CD4-positive, alpha-beta T cell (primary cell): ENCODE data around the gene TRMT44. TPM values are rescaled to one million over a fixed set of nuclear protein-coding genes. Genes with fewer than 3 reads are reported as not detected.

ENCODE experiments used
- ATAC-seq: fragments of 200-7000 bp; cut with Tn5 transposase; one replicate; pipeline ENCODE4 v1.10.0; 2022; ENCODE audit warnings: mild to moderate bottlenecking; ENCODE audit not compliant: poor library complexity
- CTCF ChIA-PET: fragments of 350-600 bp; sonication (Branson Sonifier 250); formaldehyde crosslinking; loops from one replicate; lab custom pipeline; 2021; ENCODE audit warnings: antibody characterized with exemption, inconsistent platforms; lab: Charles Lee
- POLR2A ChIA-PET: fragments of 350-600 bp; sonication (Branson Sonifier 250); formaldehyde crosslinking; loops from one replicate; lab custom pipeline; 2021; ENCODE audit warnings: antibody characterized with exemption, inconsistent platforms; lab: Charles Lee
- DNase-seq, 14 experiments: peaks; one replicate each; pipeline ENCODE4 v3.0.0-alpha.2; 2013 to 2020; ENCODE audit warnings: mixed read lengths in 2 of 14
- H3K27ac ChIP-seq, 2 donors: one replicate each; pipeline versions ENCODE4 v1.5.1 to v1.7.0; 2013; ENCODE audit warnings: low read length in 2 of 2, low read depth in 1 of 2, mild to moderate bottlenecking in 1 of 2
- H3K27me3 ChIP-seq, 2 experiments: 1 replicate in 1 of 2; 2 replicates in 1 of 2; pipeline versions ENCODE4 v1.6.1 to v1.7.0; 2013; ENCODE audit warnings: low read length in 2 of 2, control low read depth in 1 of 2, mild to moderate bottlenecking in 1 of 2, moderate library complexity in 1 of 2; ENCODE audit not compliant: insufficient read depth in 2 of 2, control insufficient read depth in 1 of 2
- H3K36me3 ChIP-seq: one replicate; pipeline ENCODE4 v1.6.1; 2013; ENCODE audit warnings: low read length, control low read depth; ENCODE audit not compliant: insufficient read depth
- H3K4me1 ChIP-seq: one replicate; pipeline ENCODE4 v1.6.1; 2013; ENCODE audit warnings: low read length, control low read depth; ENCODE audit not compliant: insufficient read depth
- H3K4me3 ChIP-seq: one replicate; pipeline ENCODE4 v1.5.1; 2013; ENCODE audit warnings: mild to moderate bottlenecking, low read length, moderate library complexity
- H3K9me3 ChIP-seq, 2 experiments: 1 replicate in 1 of 2; 2 replicates in 1 of 2; pipeline versions ENCODE4 v1.6.1 to v1.7.0; 2013; ENCODE audit warnings: low read length in 2 of 2, mild to moderate bottlenecking in 2 of 2, control low read depth in 1 of 2, moderate library complexity in 1 of 2; ENCODE audit not compliant: control insufficient read depth in 1 of 2, insufficient read depth in 1 of 2
- H3K27ac Mint-ChIP-seq: one replicate; pipeline ENCODE4 v1.8.0; 2020; ENCODE audit warnings: mixed read lengths
- H3K27me3 Mint-ChIP-seq: one replicate; pipeline ENCODE4 v1.8.0; 2021; ENCODE audit warnings: mixed read lengths
- H3K36me3 Mint-ChIP-seq: one replicate; pipeline ENCODE4 v1.8.0; 2021; ENCODE audit warnings: low read depth, mixed read lengths
- H3K4me1 Mint-ChIP-seq: one replicate; pipeline ENCODE4 v1.8.0; 2021; ENCODE audit warnings: low read depth, mixed read lengths
- H3K4me3 Mint-ChIP-seq: one replicate; pipeline ENCODE4 v1.8.0; 2020; ENCODE audit warnings: mild to moderate bottlenecking, mixed read lengths
- H3K9me3 Mint-ChIP-seq: one replicate; pipeline ENCODE4 v1.8.0; 2020; ENCODE audit warnings: mixed read lengths
- intact Hi-C, 2 experiments: fragments of 100-400 bp; cut with DNase I in 1 of 2; cut with micrococcal nuclease in 1 of 2; formaldehyde crosslinking; loops; one replicate each; pipeline versions ENCODE4 v1.15.1 to v1.9.0; 2023 to 2025; cut with DNase I, micrococcal nuclease
- total RNA-seq, 174 experiments: library from RNA in 2 of 174; stranded (reverse) in 2 of 174; gene quantifications; one replicate each; pipeline ENCODE4 v1.2.3 and lab custom pipeline; 2021 to 2026
- TF ChIP-seq, protein P1 (sequence below): fragments of 200-600 bp; IDR thresholded peaks from one replicate; pipeline ENCODE4 v1.8.0; 2022; ENCODE audit warnings: antibody characterized with exemption, mild to moderate bottlenecking

Gene TRMT44
- total RNA-seq, 2 experiments from 2014 or later = 25.6 to 29.2 TPM

DNA sequence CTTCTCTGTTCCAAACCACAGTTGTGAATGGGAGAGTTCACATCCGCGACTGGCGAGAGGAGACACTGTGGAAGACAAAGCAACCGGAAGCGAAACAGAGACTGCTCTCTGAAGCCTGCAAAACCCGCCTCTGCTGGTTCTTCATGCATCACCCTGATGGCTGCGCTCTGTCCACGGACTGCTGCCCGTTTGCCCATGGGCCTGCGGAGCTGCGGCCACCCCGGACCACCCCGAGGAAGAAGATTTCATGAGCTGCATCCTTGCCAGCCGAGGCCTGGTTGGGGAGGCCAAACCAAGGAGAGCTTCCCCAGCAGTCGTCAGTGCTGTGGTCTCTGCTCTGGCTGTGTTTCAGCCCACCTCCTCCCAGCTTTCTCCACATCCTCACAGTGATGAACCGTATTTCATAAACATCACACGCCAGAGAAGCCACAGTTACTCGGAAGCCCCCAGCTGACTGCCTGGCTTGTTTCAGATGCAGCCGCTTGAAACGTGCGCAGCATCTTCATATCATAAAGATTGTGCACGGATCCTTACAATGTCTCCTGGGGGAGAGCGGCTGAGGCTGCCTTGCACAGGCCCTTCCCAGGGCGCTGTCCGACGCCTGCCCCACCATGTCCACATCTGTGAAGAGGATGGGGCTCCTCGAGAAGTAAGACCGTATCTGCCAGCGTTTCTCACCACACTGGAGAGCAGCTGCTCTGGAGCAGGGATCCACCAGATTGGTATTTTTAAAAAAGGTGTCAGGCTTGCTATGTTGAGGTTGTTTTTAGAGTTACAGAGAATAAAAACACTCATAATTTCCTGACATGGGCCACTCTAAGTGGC is 35.4 kb downstream of the TRMT44 start:
- no peak overlapping the region for H3K27ac Mint-ChIP-seq
- peaks cover 14% of the 10 kb centered on the region for H3K36me3 ChIP-seq
- no peak for DNase-seq
- ATAC-seq = no peak
- no peak overlapping the region for H3K4me3 Mint-ChIP-seq
- intact Hi-C loops = no loop called here
- TF ChIP-seq, protein P1, sequence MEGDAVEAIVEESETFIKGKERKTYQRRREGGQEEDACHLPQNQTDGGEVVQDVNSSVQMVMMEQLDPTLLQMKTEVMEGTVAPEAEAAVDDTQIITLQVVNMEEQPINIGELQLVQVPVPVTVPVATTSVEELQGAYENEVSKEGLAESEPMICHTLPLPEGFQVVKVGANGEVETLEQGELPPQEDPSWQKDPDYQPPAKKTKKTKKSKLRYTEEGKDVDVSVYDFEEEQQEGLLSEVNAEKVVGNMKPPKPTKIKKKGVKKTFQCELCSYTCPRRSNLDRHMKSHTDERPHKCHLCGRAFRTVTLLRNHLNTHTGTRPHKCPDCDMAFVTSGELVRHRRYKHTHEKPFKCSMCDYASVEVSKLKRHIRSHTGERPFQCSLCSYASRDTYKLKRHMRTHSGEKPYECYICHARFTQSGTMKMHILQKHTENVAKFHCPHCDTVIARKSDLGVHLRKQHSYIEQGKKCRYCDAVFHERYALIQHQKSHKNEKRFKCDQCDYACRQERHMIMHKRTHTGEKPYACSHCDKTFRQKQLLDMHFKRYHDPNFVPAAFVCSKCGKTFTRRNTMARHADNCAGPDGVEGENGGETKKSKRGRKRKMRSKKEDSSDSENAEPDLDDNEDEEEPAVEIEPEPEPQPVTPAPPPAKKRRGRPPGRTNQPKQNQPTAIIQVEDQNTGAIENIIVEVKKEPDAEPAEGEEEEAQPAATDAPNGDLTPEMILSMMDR = no peak
- no peaks in the 10 kb centered on the region for H3K27me3 ChIP-seq
- ChIA-PET POLR2A (no interaction called here), CTCF (no interaction called here)
- no peaks in the 10 kb centered on the region for H3K9me3 Mint-ChIP-seq
- no peak overlapping the region for H3K4me3 ChIP-seq
- H3K9me3 ChIP-seq = no peaks in the 10 kb centered on the region
- no peak overlapping the region for H3K27ac ChIP-seq
- H3K4me1 ChIP-seq = no peaks in the 10 kb centered on the region
- H3K36me3 Mint-ChIP-seq = peaks cover 14% of the 10 kb centered on the region
- H3K4me1 Mint-ChIP-seq = no peaks in the 10 kb centered on the region
- H3K27me3 Mint-ChIP-seq = no peaks in the 10 kb centered on the region

DNA sequence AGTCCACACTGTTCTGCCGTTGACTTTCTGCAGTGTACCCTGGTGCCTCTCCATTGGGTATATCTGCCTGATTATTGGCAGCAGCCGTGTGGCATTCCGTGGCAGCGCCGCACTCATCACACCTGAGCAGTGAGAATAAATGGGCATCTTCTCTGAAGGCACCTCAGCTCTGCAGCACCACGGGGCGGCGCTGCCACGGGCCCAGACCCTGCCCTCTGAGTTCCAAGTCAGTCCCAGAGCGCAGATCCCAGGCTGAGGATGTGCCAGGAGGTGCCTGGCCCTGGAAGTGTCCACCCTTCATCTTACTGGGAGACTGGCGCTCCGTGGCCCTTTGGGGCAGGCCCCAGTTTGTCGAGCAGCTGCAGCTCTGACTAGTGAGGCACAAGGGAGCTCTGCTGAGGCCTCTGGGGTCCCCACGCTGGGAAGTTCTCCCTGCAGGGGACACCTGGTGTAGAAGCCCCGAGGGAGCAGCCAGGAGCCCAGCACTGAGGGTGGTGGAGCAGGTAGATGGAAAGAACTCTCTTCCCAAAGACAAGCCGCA is 36.6 kb downstream of the TRMT44 start:
- Histone ChIP-seq H3K4me3 (no peak overlapping the region), H3K27me3 (no peaks in the 10 kb centered on the region), H3K9me3 (no peaks in the 10 kb centered on the region), H3K36me3 (peaks cover 9% of the 10 kb centered on the region), H3K27ac (no peak overlapping the region), H3K4me1 (no peaks in the 10 kb centered on the region)
- H3K4me1 Mint-ChIP-seq = no peaks in the 10 kb centered on the region
- DNase-seq (no peak), ATAC-seq (no peak)
- intact Hi-C loops = no loop called here
- ChIA-PET CTCF (no interaction called here), POLR2A (no interaction called here)
- no peaks in the 10 kb centered on the region for H3K9me3 Mint-ChIP-seq
- H3K4me3 Mint-ChIP-seq = no peak overlapping the region
- no peak overlapping the region for H3K27ac Mint-ChIP-seq
- no peaks in the 10 kb centered on the region for H3K27me3 Mint-ChIP-seq
- peaks cover 14% of the 10 kb centered on the region for H3K36me3 Mint-ChIP-seq
- TF ChIP-seq, protein P1 = no peak

DNA sequence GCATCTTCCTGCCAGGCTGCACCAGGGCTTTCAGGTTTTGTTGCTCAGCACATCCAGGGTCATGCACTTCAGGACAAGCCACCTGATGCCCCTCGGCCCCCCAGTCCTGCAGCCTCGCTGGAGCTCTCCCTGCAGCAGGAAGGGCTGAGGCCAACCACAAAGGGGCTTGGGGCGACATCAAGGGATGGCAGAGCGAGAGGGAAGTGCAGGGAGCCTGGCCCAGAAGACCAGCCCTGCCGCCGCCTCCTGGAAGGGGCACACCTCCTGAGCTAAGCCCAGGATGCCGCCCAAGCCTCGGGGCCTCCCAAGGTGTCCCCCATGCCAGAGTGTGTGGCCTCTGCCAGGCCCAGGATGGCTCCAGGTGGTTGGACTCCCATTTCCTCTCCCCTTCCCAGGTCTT is 37.1 kb downstream of the TRMT44 start:
- Histone ChIP-seq H3K36me3 (peaks cover 9% of the 10 kb centered on the region), H3K27me3 (no peaks in the 10 kb centered on the region), H3K4me3 (no peak overlapping the region), H3K4me1 (no peaks in the 10 kb centered on the region), H3K27ac (no peak overlapping the region), H3K9me3 (no peaks in the 10 kb centered on the region)
- no peaks in the 10 kb centered on the region for H3K9me3 Mint-ChIP-seq
- no peaks in the 10 kb centered on the region for H3K4me1 Mint-ChIP-seq
- ATAC-seq (no peak), DNase-seq (no peak)
- H3K36me3 Mint-ChIP-seq = peaks cover 14% of the 10 kb centered on the region
- TF ChIP-seq, protein P1 = no peak
- POLR2A ChIA-PET = no interaction called here
- intact Hi-C loops = no loop called here
- H3K27ac Mint-ChIP-seq = no peak overlapping the region
- CTCF ChIA-PET = no interaction called here
- H3K27me3 Mint-ChIP-seq = no peaks in the 10 kb centered on the region
- H3K4me3 Mint-ChIP-seq = no peak overlapping the region
